ENCODE data around the gene PALLD. TPM values are rescaled to one million over a fixed set of nuclear protein-coding genes. Genes with fewer than 3 reads are reported as not detected.
"Not testable (repeated sequence)": the region's sequence is repeated elsewhere in the genome, so short reads cannot be mapped to it uniquely, and the experiment has no call there.

Gene PALLD
- 20.9 and 22.4 TPM in 2 replicates for total RNA-seq (2014; rRNA removed; shearing (Covaris generic))
- 20.7 and 35.8 TPM in 2 replicates for polyA plus RNA-seq (2015; cell fraction: cytosol; rRNA removed)
- polyA plus RNA-seq (2015; cell fraction: nucleus; rRNA removed): 9.9 and 10.5 TPM in 2 replicates

DNA sequence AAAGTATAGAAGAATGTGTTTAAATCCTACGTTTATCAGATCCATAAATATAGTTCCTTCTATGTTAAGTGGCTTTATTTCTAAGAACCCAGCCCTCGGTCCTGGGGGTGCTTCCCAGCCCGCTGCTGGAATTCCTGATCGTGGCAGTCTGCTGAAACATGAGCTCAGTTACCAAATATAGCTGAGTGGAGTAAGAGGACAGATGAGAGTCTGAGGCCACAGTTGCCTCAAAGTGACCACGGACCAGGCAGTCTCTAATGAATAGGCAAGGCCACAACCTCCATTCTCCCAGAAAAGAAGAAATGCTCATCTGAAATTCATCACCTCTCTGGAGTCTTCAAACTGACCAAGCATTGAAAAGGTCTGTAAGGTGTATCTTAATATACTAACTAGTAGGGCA, at the start of gene PALLD:
TSS of gene PALLD (plus strand) at position 219 of the 400 bp plus-strand sequence.
- DNase-seq (ENCODE audit: low read depth, low spot score): no peak
- in situ Hi-C loops (cut with HindIII; ENCODE audit: low pct_unique_long_range_greater_than_20kb, low sequenced_read_pairs): no loop called here

DNA sequence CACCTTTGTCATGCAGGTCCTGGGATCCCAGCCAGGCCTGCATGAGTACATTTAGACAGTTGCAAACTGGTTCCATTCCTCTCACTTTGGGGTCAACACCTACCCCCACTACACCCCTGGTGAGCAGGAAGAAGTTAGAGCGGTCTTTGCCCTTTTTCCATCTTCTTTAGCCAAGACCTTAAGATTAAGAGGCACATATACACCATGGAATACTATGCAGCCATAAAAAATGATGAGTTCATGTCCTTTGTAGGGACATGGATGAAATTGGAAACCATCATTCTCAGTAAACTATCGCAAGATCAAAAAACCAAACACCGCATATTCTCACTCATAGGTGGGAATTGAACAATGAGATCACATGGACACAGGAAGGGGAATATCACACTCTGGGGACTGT, 47.8 kb upstream of the PALLD start:
- DNase-seq (ENCODE audit: low read depth, low spot score); in situ Hi-C loops (cut with HindIII; ENCODE audit: low pct_unique_long_range_greater_than_20kb, low sequenced_read_pairs): not testable (repeated sequence)

DNA sequence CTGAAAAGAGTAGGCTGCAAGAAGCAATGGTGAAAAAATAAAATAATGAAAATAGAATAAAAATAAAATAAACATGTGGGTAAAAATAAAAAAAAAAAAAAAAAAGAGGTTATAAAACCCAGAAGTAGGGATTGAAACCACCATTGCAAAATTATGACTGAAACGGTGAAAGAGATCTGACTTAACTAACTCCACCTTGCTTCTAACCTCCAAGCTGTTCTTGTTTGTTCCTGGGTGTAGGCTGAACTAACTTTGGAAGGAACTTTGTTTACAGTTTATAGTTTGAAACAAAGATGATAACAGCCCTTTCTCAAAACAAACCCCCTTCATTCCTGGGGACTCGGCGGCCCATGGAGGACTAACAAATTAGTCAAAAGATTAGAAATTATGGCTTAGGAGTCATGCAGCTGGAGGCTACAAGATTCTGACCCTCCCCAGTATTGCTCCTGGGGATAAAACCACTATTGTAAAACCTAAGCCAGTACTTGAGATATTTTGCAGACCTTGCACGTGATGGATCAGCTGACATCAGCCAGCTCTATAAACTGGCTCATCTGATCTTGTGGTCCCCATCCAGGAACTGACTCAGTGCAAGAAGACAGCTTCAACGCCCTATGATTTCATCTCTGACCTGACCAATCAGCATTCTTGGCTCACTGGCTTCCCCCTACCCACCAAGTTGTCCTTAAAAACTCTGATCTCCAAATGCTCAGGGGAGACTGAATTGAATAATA, 47.0 kb upstream of the PALLD start:
- in situ Hi-C loops (cut with HindIII; ENCODE audit: low pct_unique_long_range_greater_than_20kb, low sequenced_read_pairs): no loop called here
- peak; percentile 98 for DNase-seq (ENCODE audit: low read depth, low spot score)

DNA sequence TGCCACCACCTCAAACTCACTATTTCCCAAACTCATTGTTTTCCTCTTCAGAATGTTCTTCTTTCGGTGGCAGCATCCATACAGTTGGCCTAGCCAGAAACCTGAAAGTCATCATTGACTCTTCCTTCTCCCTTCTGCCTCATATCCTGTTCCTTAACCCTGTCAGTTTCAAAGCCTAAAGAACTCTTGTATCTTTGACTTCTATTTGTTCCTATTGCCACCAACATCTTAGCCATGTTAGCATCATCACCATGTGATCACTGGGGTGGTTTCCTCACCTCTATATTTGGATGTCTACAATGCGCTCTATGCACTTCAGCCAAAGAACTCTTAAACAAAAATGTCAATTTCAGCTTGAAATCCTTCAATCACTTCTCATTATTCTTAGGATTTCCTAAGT, 45.5 kb upstream of the PALLD start:
- no peak for DNase-seq (ENCODE audit: low read depth, low spot score)
- in situ Hi-C loops (cut with HindIII; ENCODE audit: low pct_unique_long_range_greater_than_20kb, low sequenced_read_pairs): no loop called here

DNA sequence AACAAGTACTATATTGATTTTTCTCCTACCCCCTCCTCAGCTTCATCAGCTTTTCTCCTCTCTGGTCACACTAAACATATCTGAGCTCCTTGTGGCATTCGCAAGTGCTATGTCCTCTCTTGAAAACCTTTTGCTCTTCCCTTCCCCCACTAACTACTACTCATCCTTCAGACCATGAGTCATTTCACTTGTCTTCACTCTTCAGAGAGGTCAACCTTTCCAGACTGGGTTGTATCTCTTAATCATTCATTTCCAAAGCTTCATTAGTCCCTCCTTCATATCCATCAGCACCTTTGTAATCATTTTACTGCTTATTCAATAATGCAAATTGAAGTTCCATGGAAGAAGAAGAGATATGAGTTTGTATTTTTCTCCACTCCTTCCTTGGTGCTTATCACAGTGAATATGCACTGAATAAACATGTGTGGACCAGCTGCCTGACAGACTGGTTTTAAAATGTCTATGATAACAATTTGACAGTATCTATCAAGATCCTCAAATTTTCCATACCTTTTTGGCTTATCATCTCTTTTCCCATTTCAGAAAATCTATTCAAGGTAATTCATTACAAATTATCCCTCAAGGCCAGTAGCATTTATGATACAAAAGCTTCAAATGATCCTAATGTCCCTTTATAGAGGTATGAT, 45.0 kb upstream of the PALLD start:
- peak; percentile 40 for DNase-seq (ENCODE audit: low read depth, low spot score)
- in situ Hi-C loops (cut with HindIII; ENCODE audit: low pct_unique_long_range_greater_than_20kb, low sequenced_read_pairs): no loop called here

DNA sequence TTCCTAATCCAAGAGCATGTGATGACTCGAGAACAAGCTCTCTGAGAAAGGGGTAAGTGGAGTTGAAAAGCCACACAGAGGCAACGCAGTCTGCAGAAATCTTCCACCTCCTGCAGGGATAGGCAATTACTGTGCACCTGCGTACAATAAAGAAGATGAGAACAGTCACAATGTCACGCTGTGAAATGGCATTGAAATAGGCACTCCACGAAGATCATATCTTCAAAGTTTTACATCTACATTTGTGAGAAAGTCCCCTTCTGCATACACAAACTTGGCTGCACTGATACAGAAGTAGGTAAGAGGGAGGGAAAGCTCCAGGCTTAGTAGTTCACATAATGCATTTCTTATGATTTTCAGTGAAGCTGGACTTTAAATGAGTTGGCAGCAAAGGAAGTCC, 43.7 kb upstream of the PALLD start:
- DNase-seq (ENCODE audit: low read depth, low spot score): peak; percentile 14
- in situ Hi-C loops (cut with HindIII; ENCODE audit: low pct_unique_long_range_greater_than_20kb, low sequenced_read_pairs): no loop called here

DNA sequence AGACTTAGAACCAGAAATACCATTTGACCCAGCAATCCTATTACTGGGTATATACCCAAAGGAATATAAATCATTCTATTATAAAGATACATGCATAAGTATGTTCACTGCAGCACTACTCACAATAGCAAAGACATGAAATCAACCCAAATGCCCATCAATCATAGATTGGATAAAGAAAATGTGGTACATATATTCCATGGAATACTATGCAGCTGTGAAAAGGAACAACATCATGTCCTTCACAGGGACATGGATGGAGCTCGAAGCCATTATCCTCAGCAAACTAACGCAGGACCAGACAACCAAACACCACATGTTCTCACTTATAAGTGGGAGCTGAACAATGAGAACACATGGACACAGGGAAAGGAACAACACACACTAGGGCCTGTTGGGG, 38.6 kb upstream of the PALLD start:
- in situ Hi-C loops (cut with HindIII; ENCODE audit: low pct_unique_long_range_greater_than_20kb, low sequenced_read_pairs): not testable (repeated sequence)

DNA sequence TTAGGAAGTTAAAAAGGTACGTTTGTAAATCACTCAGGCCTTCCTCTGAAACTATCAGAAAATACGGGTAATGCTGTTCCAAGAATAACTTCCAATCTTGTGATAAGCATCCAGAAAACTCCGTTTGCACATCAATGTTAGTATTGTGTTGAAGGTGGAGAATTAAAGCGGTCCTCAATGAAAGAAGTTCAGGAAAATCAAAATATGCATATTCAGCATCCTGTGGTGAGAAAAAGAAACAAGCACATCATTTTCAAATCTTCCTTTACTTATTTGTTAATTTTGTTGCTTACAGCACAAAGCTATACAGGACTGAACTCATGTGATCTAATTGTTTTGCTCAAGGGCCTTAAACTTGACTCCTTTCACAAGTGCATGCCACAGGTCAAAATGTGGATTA, 35.0 kb upstream of the PALLD start:
- in situ Hi-C loops (cut with HindIII; ENCODE audit: low pct_unique_long_range_greater_than_20kb, low sequenced_read_pairs): no loop called here
- DNase-seq (ENCODE audit: low read depth, low spot score): peak; percentile 23

More for the DNA sequence above, 38.6 kb upstream of the PALLD start:
- not testable (repeated sequence) for DNase-seq (ENCODE audit: low read depth, low spot score)

DNA sequence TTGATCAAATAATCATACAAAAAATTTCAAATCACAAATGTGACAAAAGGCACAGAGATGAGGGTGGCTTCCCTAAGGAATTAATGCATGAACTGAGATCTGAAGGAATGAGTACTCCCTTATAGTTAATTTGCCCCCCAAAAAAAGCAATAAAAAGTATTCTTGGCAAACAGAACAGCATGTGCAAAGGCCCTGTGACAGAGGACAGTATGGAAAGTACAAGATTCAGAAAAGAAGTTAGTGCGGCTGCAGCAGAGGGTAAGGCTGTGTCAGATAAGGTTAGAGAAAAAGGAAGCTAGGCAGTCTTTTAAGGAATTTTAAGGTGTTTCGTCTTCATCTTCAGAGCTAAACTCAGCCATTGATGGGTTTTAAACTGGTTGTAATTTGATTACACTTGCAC, 23.9 kb upstream of the PALLD start:
- DNase-seq (ENCODE audit: low read depth, low spot score): no peak
- in situ Hi-C loops (cut with HindIII; ENCODE audit: low pct_unique_long_range_greater_than_20kb, low sequenced_read_pairs): no loop called here

DNA sequence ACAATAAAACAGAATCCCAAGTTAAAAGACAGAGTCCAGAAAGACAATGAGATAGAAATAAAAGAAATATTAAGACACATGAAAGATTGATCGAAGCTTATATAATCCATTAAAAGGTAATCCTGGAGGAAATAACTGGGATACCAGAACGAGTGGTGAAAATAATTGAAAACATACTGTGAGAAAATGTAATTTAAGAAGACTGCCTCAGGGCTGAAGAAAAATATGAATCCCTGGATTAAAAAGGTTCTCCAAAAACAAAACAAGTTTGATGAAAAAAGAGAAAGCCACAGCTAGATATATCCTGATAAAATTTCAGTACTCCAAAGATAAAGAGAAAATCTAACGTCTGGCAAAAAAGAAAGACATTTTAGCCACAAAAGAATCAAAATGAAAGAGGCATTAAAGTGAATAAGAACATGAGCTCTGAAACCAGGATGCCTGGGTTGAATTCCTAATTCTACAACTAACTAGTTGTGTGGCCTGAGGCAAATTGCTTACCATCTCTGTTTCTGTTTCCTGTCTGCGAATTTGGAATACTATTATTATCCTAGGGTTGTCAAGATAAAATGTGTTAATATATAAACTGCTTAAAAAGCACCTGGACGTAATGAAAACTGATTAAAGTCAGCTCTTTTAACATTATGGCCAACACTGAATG, 22.1 kb upstream of the PALLD start:
- in situ Hi-C loops (cut with HindIII; ENCODE audit: low pct_unique_long_range_greater_than_20kb, low sequenced_read_pairs): no loop called here
- no peak for DNase-seq (ENCODE audit: low read depth, low spot score)

DNA sequence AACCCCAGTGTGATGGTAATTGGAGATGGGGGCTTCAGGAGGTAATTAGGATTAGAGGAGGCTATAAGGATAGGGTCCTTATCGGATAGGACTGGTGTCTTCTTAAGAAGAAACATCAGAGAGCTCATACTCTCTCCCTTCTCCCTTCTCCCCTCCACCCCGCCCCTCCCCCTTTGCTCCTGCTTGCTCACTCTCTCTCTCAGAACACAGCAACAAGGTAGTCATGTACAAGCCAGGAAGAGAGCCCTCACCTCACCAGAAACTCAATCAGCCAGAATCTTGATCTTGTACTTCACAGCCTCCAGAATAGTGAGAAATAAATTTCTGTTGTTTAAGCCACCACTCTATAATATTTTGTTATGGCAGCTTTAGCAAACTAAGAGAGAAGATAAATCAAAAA, 21.1 kb upstream of the PALLD start:
- in situ Hi-C loops (cut with HindIII; ENCODE audit: low pct_unique_long_range_greater_than_20kb, low sequenced_read_pairs): no loop called here
- DNase-seq (ENCODE audit: low read depth, low spot score): peak; percentile 9

DNA sequence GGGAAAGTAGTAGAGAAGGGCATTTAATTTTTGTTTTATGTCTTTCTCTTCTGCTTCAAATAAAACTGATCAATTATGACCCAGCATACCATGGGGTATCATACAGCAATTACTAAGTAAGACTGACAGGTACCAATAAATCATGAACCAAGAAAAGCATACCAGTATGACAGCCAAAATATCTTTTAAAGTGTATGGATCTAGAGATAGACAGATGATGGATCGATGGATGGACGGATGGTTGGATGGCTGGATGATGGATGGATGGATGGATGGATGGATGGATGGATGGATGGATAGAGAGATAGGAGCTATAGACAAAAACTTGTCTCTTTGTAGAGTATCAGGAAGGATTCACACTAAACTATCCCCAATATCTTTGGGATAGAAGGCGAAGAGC, 18.0 kb upstream of the PALLD start:
- DNase-seq (ENCODE audit: low read depth, low spot score): no peak
- in situ Hi-C loops (cut with HindIII; ENCODE audit: low pct_unique_long_range_greater_than_20kb, low sequenced_read_pairs): no loop called here

DNA sequence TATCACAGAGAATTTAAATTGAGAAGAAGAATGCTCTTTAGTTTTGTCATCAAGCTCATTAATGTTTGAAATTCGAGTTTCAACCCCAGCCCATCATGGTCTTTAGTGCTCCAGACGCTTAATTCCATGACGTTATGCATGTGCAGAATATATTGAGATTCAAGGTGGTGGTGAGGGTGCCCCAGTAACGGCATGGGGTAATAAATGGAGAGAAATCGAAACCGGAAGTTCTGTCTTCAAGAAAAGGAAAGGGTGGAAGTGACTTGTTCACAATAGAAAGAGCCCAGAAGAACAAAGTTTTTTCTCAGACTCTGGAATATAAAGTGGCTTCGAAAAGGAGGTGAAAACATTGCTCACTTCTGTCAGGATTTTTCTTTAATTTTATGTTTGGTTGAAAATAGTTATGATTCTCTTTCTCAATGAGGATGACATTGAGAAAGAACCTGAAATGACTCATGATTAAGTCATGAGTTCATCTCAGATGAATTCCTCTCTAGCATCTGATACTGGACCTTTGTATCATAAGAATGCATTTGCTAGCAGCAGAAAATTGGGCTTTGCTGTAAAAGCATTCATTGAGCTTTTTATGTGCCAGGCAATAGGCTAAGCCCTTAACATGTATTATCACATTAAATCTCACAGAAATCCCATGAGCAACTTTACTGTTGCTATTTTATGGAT, 15.8 kb upstream of the PALLD start:
- in situ Hi-C loops (cut with HindIII; ENCODE audit: low pct_unique_long_range_greater_than_20kb, low sequenced_read_pairs): no loop called here
- DNase-seq (ENCODE audit: low read depth, low spot score): peak; percentile 76

DNA sequence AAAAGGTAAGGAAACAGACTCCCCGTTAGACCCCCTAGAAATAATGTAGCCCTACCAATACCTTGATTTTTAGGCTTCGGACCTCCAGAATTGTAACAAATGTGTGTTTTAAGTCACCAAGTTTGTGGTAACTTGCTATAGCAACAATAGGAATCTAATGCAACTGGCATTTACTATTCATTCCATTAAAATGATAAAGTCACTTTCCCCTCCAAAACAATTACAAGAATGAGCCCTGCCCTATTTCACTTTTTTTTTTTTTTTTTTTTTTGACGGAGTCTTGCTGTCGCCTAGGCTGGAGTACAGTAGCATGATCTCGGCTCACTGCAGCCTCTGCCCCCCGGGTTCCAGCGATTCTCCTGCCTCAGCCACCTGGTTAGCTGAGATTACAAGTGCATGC, 13.0 kb upstream of the PALLD start:
- DNase-seq (ENCODE audit: low read depth, low spot score): no peak
- in situ Hi-C loops (cut with HindIII; ENCODE audit: low pct_unique_long_range_greater_than_20kb, low sequenced_read_pairs): no loop called here

DNA sequence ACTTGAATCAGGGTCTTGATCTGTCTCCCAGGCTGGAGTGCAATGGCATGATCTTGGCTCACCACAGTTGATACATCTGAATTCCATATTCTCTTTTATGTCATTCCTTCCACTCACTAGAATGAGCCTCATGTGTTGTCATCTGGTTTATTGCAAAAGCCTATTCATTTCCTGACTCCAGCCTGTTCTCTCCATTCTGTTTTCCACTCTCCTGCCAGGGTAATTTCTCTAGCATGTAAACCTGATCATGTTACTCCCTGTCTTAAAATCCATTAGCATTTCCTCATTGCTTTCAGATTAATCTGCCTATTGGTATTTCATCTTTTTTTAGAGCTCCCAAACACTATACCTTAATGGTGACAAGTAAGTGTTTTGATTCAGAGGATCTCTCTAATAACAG, 12.2 kb upstream of the PALLD start:
- in situ Hi-C loops (cut with HindIII; ENCODE audit: low pct_unique_long_range_greater_than_20kb, low sequenced_read_pairs): no loop called here
- DNase-seq (ENCODE audit: low read depth, low spot score): peak; percentile 8

DNA sequence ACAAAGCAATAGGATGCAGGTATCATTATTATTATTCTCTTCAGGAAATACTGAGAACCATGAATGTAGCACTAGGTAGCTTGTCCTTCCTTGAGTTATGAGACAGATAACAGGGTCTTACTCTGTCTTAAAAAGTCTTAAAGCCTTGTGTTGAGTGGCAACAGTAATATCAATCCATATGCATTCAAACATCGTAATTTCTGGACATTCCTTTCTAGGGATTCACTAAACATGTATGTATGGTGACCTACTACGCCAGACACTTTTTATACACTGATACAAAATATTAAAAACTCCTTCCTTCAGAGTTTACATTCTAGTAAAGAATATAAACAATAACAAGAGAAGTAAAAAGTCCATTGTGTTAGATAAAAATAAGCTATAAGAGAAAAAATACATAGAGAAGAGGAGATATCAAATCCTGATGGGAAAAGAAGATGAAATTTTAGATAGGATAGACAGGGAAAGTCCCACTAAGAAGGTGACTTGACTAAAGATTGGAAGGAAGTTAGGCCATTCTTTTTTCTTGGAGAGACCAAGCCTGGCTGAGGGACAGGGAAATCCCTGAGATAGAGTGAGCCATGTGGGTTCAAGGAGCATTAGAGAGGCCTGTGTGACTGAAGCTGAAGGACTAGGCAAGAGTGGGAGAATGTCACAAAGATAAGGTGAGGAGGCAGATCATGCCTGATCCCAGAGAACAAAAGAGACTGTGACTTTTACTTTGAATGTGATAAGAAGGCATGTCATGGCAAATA, 11.5 kb upstream of the PALLD start:
- in situ Hi-C loops (cut with HindIII; ENCODE audit: low pct_unique_long_range_greater_than_20kb, low sequenced_read_pairs): no loop called here
- no peak for DNase-seq (ENCODE audit: low read depth, low spot score)

DNA sequence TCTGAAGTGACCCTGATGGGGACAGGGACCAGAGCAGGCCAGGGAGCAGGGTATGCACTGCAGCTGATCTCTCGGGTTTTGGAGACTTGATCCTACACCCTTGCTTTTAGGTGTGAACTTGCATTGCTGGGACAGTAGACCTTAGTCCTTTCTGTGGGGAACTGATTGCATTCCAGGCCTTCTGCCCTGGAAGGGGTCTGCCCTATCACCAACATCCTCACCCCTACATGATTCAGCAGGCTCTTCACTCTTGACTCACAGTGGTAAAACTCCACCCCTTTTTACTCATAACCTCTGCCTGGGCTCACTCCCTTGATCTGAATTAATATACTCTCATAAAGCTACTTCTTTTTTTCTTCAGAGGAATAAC, 10.0 kb upstream of the PALLD start:
- DNase-seq (ENCODE audit: low read depth, low spot score): no peak
- in situ Hi-C loops (cut with HindIII; ENCODE audit: low pct_unique_long_range_greater_than_20kb, low sequenced_read_pairs): no loop called here
